ENCODE data around the gene ASPSCR1. TPM values are rescaled to one million over a fixed set of nuclear protein-coding genes. Genes with fewer than 3 reads are reported as not detected.

ASPSCR1 gene
- total and polyA plus RNA-seq, 2 of the 13 experiments (the other 11 are each of a cell fraction or from before 2014, with no cell fraction given), result 274 to 314 TPM

DNA sequence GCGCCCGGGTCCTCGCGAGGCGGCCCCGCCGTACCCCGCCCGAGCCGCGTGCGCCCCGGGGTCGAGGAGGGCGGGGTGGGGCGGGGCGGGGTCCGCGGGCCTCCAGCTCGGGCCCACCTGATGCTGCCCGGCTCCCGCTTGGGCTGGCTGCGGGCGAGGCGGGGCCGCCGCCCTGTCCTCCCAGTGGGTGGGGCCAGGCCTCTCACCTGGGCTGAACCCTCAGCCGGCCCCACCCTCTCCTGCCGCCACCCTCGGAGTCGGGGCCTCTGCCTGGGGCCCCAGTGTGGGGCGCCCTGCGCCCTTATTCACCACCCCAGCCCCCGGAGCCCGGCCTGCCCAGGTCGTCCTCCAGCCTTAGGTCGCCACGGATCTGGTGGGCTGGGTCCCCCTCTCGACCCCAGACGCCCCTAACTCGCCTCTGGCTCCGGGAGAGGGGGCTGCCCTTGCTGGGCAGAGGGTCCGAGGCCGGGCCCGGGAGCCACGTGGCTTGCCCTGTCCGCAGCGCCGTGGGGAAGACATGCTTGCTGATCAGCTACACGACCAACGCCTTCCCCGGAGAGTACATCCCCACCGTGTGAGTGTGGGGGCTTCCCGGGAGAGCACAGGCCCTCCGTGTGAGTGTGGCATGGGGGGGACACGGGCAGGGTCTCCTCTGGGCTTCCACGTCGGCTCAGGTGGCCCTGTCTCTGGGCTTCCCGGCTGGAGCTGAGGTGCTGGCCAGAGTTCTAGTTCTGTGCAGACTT lies 54.6 kb downstream of the ASPSCR1 start (continued):
- TF ChIP-seq U2AF2 (IDR thresholded peaks at IDR 0.05; ENCODE audit: low read depth, low read length), result no peak

DNA sequence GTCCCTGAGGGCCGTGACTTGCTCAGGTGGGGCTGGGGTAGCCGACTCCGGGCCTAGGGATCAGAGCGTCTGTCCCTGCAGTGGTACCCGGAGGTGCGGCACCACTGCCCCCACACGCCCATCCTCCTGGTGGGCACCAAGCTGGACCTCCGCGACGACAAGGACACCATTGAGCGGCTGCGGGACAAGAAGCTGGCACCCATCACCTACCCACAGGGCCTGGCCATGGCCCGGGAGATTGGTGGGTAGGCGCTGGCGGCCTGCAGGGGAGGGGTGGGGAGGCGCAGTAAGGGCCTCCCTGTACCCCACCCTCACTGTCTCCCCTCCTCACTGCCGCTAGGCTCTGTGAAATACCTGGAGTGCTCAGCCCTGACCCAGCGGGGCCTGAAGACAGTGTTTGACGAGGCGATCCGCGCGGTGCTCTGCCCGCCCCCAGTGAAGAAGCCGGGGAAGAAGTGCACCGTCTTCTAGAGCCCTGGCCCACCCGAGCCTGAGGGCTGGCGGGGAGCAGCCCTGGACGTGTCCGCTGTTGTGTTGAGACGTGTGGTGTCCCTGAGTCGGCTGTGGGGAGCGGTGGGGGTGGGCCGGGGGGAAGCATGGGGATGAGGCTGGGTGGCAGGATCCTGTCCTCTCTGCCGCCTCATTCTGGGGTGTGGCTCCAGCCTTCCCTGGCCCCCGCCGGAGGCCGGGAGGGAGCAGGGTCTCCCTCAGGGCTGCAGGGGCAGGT lies 56.1 kb downstream of the ASPSCR1 start:
- in situ Hi-C loops (cut with HindIII; ENCODE audit: extremely low pct_ligation_motif_present, low pct_unique_long_range_greater_than_20kb), result no loop called here
- H3K79me2 ChIP-seq (ENCODE audit: insufficient read depth, low read length), result peaks cover 13% of the 10 kb centered on the region
- no peaks in the 10 kb centered on the region for H3K27me3 ChIP-seq (ENCODE audit: control insufficient read depth in 1 of 2, insufficient read depth in 2 of 2, low read length in 2 of 2)
- H3K4me2 ChIP-seq (ENCODE audit: low read depth, low read length), result no peak overlapping the region
- FAIRE-seq, result no peak
- ATAC-seq, result no peak
- H3K36me3 ChIP-seq (replicated peaks in 1 of 2; ENCODE audit: control insufficient read depth in 1 of 2, insufficient read depth in 2 of 2, low read length in 2 of 2), result peaks cover 16 to 21% of the 10 kb centered on the region in 2 experiments
- H3K9me3 ChIP-seq (ENCODE audit: low read length), result no peaks in the 10 kb centered on the region
- BruUV-seq (replicated peaks), result no TSS peak
- intact Hi-C loops (cut with micrococcal nuclease; ENCODE audit: unreplicated experiment), result no loop called here
- ChIA-PET POLR2A (interaction anchor here (1.5 to 6.2 kb wide), 2 partner anchors 11 to 23 kb away, joined by 3 to 112 read pairs; partner anchors contain the start of genes CENPX and LRRC45), CTCF (ENCODE audit: low intra/inter-chr PET ratio, low total read pairs) (no interaction called here)
- no peak overlapping the region for H3K9ac ChIP-seq (ENCODE audit: insufficient read depth, low read depth, low read length)
- H3K4me1 ChIP-seq (ENCODE audit: insufficient read depth, low read length), result peaks cover 29% of the 10 kb centered on the region
- WGBS (ENCODE audit: low lambda C conversion rate), result 97% methylated on average over 30 of the region's 38 CpGs
- H3K27ac ChIP-seq (ENCODE audit: extremely low read length, insufficient read depth, low read length), result no peak overlapping the region
- H4K20me1 ChIP-seq (ENCODE audit: insufficient read depth, low read length), result peaks cover 20% of the 10 kb centered on the region
- no peak for DNase-seq (ENCODE audit: low spot score)
- no peak overlapping the region for H2AFZ ChIP-seq (ENCODE audit: low read length)
- H3K4me3 ChIP-seq (replicated peaks in 1 of 3; ENCODE audit: insufficient read depth in 1 of 3, low read depth in 2 of 3, low read length in 3 of 3), result no peak overlapping the region
- TF ChIP-seq, protein P1, sequence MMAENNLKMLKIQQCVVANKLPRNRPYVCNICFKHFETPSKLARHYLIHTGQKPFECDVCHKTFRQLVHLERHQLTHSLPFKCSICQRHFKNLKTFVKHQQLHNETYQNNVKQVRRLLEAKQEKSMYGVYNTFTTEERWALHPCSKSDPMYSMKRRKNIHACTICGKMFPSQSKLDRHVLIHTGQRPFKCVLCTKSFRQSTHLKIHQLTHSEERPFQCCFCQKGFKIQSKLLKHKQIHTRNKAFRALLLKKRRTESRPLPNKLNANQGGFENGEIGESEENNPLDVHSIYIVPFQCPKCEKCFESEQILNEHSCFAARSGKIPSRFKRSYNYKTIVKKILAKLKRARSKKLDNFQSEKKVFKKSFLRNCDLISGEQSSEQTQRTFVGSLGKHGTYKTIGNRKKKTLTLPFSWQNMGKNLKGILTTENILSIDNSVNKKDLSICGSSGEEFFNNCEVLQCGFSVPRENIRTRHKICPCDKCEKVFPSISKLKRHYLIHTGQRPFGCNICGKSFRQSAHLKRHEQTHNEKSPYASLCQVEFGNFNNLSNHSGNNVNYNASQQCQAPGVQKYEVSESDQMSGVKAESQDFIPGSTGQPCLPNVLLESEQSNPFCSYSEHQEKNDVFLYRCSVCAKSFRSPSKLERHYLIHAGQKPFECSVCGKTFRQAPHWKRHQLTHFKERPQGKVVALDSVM (CRISPR knock-in tag; IDR thresholded peaks at IDR 0.05), result no peak
- TF ChIP-seq XRCC5 (optimal IDR thresholded peaks at IDR 0.05; ENCODE audit: low read length) (no peak), AKAP8 (CRISPR knock-in tag; IDR thresholded peaks at IDR 0.05) (peak; percentile 59; the same call in 1 of the 2 replicates), AGO2 (optimal IDR thresholded peaks at IDR 0.05; ENCODE audit: low read depth, low read length) (peak; percentile 94), KDM5B (CRISPR knock-in tag; IDR thresholded peaks at IDR 0.05; ENCODE audit: borderline replicate concordance) (no peak), HNRNPL (IDR thresholded peaks at IDR 0.05; ENCODE audit: low read depth, low read length) (peak; percentile 70), RBFOX2 (IDR thresholded peaks at IDR 0.05; ENCODE audit: low read depth, low read length) (peak; percentile 74), RBM22 (optimal IDR thresholded peaks at IDR 0.05; ENCODE audit: low read length) (peak; percentile 66), POLR2G (IDR thresholded peaks at IDR 0.05; ENCODE audit: low read depth, low read length) (peak; percentile 64), AGO1 (IDR thresholded peaks at IDR 0.05; ENCODE audit: low read depth, low read length, poor library complexity, severe bottlenecking) (peak; percentile 87), ATF7-NPFF (CRISPR knock-in tag; IDR thresholded peaks at IDR 0.05; ENCODE audit: low read depth) (0 out of 2 replicates have a peak, but pooled peaks have one; percentile 37), SOX13 (IDR thresholded peaks at IDR 0.05) (no peak), SOX13 (CRISPR knock-in tag; conservative IDR thresholded peaks at IDR 0.05 in 1 of 2, IDR thresholded peaks at IDR 0.05 in 1 of 2) (no peak)
- TF ChIP-seq, protein P2, sequence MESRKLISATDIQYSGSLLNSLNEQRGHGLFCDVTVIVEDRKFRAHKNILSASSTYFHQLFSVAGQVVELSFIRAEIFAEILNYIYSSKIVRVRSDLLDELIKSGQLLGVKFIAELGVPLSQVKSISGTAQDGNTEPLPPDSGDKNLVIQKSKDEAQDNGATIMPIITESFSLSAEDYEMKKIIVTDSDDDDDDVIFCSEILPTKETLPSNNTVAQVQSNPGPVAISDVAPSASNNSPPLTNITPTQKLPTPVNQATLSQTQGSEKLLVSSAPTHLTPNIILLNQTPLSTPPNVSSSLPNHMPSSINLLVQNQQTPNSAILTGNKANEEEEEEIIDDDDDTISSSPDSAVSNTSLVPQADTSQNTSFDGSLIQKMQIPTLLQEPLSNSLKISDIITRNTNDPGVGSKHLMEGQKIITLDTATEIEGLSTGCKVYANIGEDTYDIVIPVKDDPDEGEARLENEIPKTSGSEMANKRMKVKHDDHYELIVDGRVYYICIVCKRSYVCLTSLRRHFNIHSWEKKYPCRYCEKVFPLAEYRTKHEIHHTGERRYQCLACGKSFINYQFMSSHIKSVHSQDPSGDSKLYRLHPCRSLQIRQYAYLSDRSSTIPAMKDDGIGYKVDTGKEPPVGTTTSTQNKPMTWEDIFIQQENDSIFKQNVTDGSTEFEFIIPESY (CRISPR knock-in tag; IDR thresholded peaks at IDR 0.05), result peak; percentile 34; the same call in 1 of the 2 replicates
- TF ChIP-seq, protein P3, sequence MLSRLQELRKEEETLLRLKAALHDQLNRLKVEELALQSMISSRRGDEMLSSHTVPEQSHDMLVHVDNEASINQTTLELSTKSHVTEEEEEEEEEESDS (CRISPR knock-in tag; IDR thresholded peaks at IDR 0.05; ENCODE audit: borderline replicate concordance), result no peak
